ENCODE data around the gene CEMIP2. TPM values are rescaled to one million over a fixed set of nuclear protein-coding genes. Genes with fewer than 3 reads are reported as not detected.
A peak's percentile ranks its signal among the peaks of the same experiment; 100 is the strongest.

CEMIP2 gene
- total RNA-seq, 4 donors from 2014 or later, result 10.6 to 29.9 (median 14.7) TPM

GRCh38 chr9:71778085-71778484 lies 9.8 kb upstream of the CEMIP2 start:
- in situ Hi-C loops (cut with MboI; ENCODE audit: low sequenced_read_pairs in 4 of 4), result loop anchor here in 1 of 4 donors (25.0 kb wide), 1 partner anchor 484 kb away; no protein-coding TSS in a partner anchor

GRCh38 chr9:71774920-71775319 lies 6.6 kb upstream of the CEMIP2 start:
- Histone ChIP-seq H3K27ac (no peak overlapping the region), H3K27me3 (no peaks in the 10 kb centered on the region), H3K4me1 (peaks cover 3 to 5% of the 10 kb centered on the region in 2 donors), H3K4me3 (no peak overlapping the region), H3K36me3 (no peaks in the 10 kb centered on the region), H3K9me3 (no peaks in the 10 kb centered on the region)
- DNase-seq (no peak), ATAC-seq (no peak)
- intact Hi-C loops (cut with DNase I; ENCODE audit: low total_unique reads), result no loop called here
- TF ChIP-seq POLR2A (IDR thresholded peaks at IDR 0.05) (no peak), CTCF (IDR thresholded peaks at IDR 0.05 in 4 of 5, conservative IDR thresholded peaks at IDR 0.05 in 1 of 5) (no peak)
- in situ Hi-C loops (cut with MboI; ENCODE audit: low sequenced_read_pairs in 4 of 4), result loop anchor here in 1 of 4 donors (25.0 kb wide), 2 partner anchors 87 to 487 kb away; no protein-coding TSS in a partner anchor

More at GRCh38 chr9:71778085-71778484, 9.8 kb upstream of the CEMIP2 start:
- intact Hi-C loops (cut with DNase I; ENCODE audit: low total_unique reads), result no loop called here
- ATAC-seq, result no peak
- Histone ChIP-seq H3K27ac (no peak overlapping the region), H3K36me3 (no peaks in the 10 kb centered on the region), H3K9me3 (no peaks in the 10 kb centered on the region), H3K4me1 (no peaks in the 10 kb centered on the region), H3K4me3 (no peak overlapping the region), H3K27me3 (no peaks in the 10 kb centered on the region)
- DNase-seq, result no peak
- TF ChIP-seq CTCF (IDR thresholded peaks at IDR 0.05 in 4 of 5, conservative IDR thresholded peaks at IDR 0.05 in 1 of 5), result no peak
- TF ChIP-seq POLR2A (IDR thresholded peaks at IDR 0.05), result no peak

- in situ Hi-C loops (cut with MboI; ENCODE audit: low sequenced_read_pairs in 4 of 4), result loop anchor here in 1 of 4 donors (25.0 kb wide), 1 partner anchor 90 kb away; no protein-coding TSS in a partner anchor
- Histone ChIP-seq H3K27me3 (no peaks in the 10 kb centered on the region), H3K9me3 (no peaks in the 10 kb centered on the region), H3K4me1 (peaks cover 7 to 8% of the 10 kb centered on the region in 2 donors), H3K36me3 (no peaks in the 10 kb centered on the region), H3K27ac (no peak overlapping the region), H3K4me3 (no peak overlapping the region)
- no peak for ATAC-seq
- intact Hi-C loops (cut with DNase I; ENCODE audit: low total_unique reads), result no loop called here
- TF ChIP-seq POLR2A (IDR thresholded peaks at IDR 0.05) (no peak), CTCF (IDR thresholded peaks at IDR 0.05 in 4 of 5, conservative IDR thresholded peaks at IDR 0.05 in 1 of 5) (no peak)
- no peak for DNase-seq
Measured at GRCh38 chr9:71772726-71773125, 4.4 kb upstream of the CEMIP2 start.

- Histone ChIP-seq H3K9me3 (no peaks in the 10 kb centered on the region), H3K27me3 (no peaks in the 10 kb centered on the region), H3K36me3 (no peaks in the 10 kb centered on the region), H3K27ac (peak overlapping the region; percentile 94 to 100 (median 99)), H3K4me3 (peak overlapping the region in 3 of 4 donors; percentile 90 to 95 (median 92)), H3K4me1 (peaks cover 29 to 30% of the 10 kb centered on the region in 2 donors)
- TF ChIP-seq CTCF (IDR thresholded peaks at IDR 0.05 in 4 of 5, conservative IDR thresholded peaks at IDR 0.05 in 1 of 5) (no peak), POLR2A (IDR thresholded peaks at IDR 0.05) (no peak)
- in situ Hi-C loops (cut with MboI; ENCODE audit: low sequenced_read_pairs in 4 of 4) (loop anchor here in 1 of 4 donors (25.0 kb wide), 1 partner anchor 92 kb away; no protein-coding TSS in a partner anchor), intact Hi-C loops (cut with DNase I; ENCODE audit: low total_unique reads) (no loop called here)
- no peak for DNase-seq
- no peak for ATAC-seq
Measured at GRCh38 chr9:71770170-71770569, 1.9 kb upstream of the CEMIP2 start.
